Endothelial cell of umbilical vein (primary cell): Measurements from ENCODE around the gene MANBA.

Source experiments
- CTCF ChIP-seq, 2 donors: IDR thresholded peaks; 1 replicate in 1 of 2; 2 replicates in 1 of 2; pipeline ENCODE4 v1.5.1; 2011; ENCODE audit warnings: low read length in 2 of 2, mild to moderate bottlenecking in 2 of 2, moderate library complexity in 2 of 2, control low read depth in 1 of 2, inconsistent platforms in 1 of 2, low read depth in 1 of 2; ENCODE audit not compliant: insufficient read depth in 1 of 2; ENCODE audit errors: extremely low read depth in 1 of 2
- MYC ChIP-seq: IDR thresholded peaks from one replicate; pipeline ENCODE4 v1.6.1; 2011; ENCODE audit warnings: mild to moderate bottlenecking, low read depth, low read length

GRCh38 chr4:102779204-102779603 lies 18.4 kb upstream of the MANBA start:
- no peak for TF ChIP-seq MYC
- TF ChIP-seq CTCF (IDR thresholded peaks at IDR 0.05; ENCODE audit: extremely low read depth in 1 of 2, insufficient read depth in 1 of 2, low read depth in 1 of 2, low read length in 2 of 2), result no peak
